Fibroblast of villous mesenchyme (primary cell): ENCODE measurements around the gene ZNF541. TPM values are rescaled to one million over a fixed set of nuclear protein-coding genes. Genes with fewer than 3 reads are reported as not detected.

Source experiments
- DNase-seq: peaks from one replicate; pipeline ENCODE4 v3.0.0-alpha.2; 2010; ENCODE audit warnings: low read depth
- H3K4me3 ChIP-seq: 2 replicates; pipeline ENCODE4 v1.5.1; 2011; ENCODE audit warnings: low read depth, mild to moderate bottlenecking, low read length
- CTCF ChIP-seq: IDR thresholded peaks from 2 replicates; pipeline ENCODE4 v1.5.1; 2012; ENCODE audit warnings: low read depth, mild to moderate bottlenecking, low read length; ENCODE audit not compliant: insufficient read depth
- total RNA-seq: library from RNA; depleted of rRNA; stranded (reverse); fragments of >200 nt; gene quantifications from 2 replicates; pipeline ENCODE4 v1.2.3, GENCODE V29; 2012

Gene ZNF541
- total RNA-seq, 1 donor: under 0.01 TPM

GRCh38 chr19:47544075-47544474 lies 28.9 kb downstream of the ZNF541 start:
- no peak overlapping the region for H3K4me3 ChIP-seq
- DNase-seq: no peak
- no peak for TF ChIP-seq CTCF

- no peak for TF ChIP-seq CTCF
- peak; percentile 86 for DNase-seq
- no peak overlapping the region for H3K4me3 ChIP-seq
Measured at GRCh38 chr19:47542030-47542475, 30.9 kb downstream of the ZNF541 start.

- no peak overlapping the region for H3K4me3 ChIP-seq
- TF ChIP-seq CTCF: no peak
- DNase-seq: peak; percentile 80
Measured at GRCh38 chr19:47541518-47541917, 31.4 kb downstream of the ZNF541 start.

- peak; percentile 77 for DNase-seq
- H3K4me3 ChIP-seq: no peak overlapping the region
- TF ChIP-seq CTCF: peak; percentile 68
Measured at GRCh38 chr19:47540748-47541147, 32.2 kb downstream of the ZNF541 start.

GRCh38 chr19:47539747-47540311 lies 33.1 kb downstream of the ZNF541 start:
- DNase-seq: no peak
- no peak overlapping the region for H3K4me3 ChIP-seq
- no peak for TF ChIP-seq CTCF

GRCh38 chr19:47538812-47539211 lies 34.1 kb downstream of the ZNF541 start:
- DNase-seq: no peak
- no peak overlapping the region for H3K4me3 ChIP-seq
- TF ChIP-seq CTCF: no peak

- TF ChIP-seq CTCF: no peak
Measured at GRCh38 chr19:47537493-47537892, 35.5 kb downstream of the ZNF541 start.

More at GRCh38 chr19:47537493-47537892, 35.5 kb downstream of the ZNF541 start:
- H3K4me3 ChIP-seq: no peak overlapping the region
- DNase-seq: no peak
